ENCODE measurements around the gene ZBTB20.
"Not testable (repeated sequence)": the region's sequence is repeated elsewhere in the genome, so short reads cannot be mapped to it uniquely, and the experiment has no call there.

Gene ZBTB20

DNA sequence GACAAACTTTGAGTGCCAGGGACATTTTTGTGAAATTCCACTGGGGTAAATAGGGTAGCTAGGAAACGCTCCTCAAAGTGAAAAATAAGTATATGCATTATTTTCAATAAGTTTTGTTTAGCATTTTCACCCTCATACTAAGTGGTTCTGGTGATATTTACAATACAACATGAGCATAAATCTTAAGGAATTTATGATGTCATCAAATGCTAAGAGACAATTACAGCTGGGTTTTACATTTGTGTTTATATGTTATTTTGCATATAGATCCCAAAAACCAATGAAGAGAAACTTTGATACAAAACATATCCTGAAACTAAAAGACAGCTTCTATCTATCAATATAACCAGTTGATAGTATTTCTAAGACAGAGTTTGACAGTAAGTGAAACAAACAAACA lies 323.1 kb downstream of the ZBTB20 start:
- in situ Hi-C loops (cut with MboI; ENCODE audit: low pct_unique_long_range_greater_than_20kb, low sequenced_read_pairs, unreplicated experiment), result loop anchor here (10.0 kb wide), 1 partner anchor 341 kb away; no protein-coding TSS in a partner anchor
- TF ChIP-seq, protein P1, sequence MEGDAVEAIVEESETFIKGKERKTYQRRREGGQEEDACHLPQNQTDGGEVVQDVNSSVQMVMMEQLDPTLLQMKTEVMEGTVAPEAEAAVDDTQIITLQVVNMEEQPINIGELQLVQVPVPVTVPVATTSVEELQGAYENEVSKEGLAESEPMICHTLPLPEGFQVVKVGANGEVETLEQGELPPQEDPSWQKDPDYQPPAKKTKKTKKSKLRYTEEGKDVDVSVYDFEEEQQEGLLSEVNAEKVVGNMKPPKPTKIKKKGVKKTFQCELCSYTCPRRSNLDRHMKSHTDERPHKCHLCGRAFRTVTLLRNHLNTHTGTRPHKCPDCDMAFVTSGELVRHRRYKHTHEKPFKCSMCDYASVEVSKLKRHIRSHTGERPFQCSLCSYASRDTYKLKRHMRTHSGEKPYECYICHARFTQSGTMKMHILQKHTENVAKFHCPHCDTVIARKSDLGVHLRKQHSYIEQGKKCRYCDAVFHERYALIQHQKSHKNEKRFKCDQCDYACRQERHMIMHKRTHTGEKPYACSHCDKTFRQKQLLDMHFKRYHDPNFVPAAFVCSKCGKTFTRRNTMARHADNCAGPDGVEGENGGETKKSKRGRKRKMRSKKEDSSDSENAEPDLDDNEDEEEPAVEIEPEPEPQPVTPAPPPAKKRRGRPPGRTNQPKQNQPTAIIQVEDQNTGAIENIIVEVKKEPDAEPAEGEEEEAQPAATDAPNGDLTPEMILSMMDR (IDR thresholded peaks at IDR 0.05; ENCODE audit: extremely low read depth, insufficient read depth, missing control alignments), result no peak
- DNase-seq (ENCODE audit: low spot score), result no peak

- in situ Hi-C loops (cut with MboI; ENCODE audit: low pct_unique_long_range_greater_than_20kb, low sequenced_read_pairs, unreplicated experiment), result loop anchor here (10.0 kb wide), 1 partner anchor 342 kb away; no protein-coding TSS in a partner anchor
- TF ChIP-seq, protein P1 (IDR thresholded peaks at IDR 0.05; ENCODE audit: extremely low read depth, insufficient read depth, missing control alignments), result no peak
- DNase-seq (ENCODE audit: low spot score), result no peak
Observed at GRCh38 chr3:114823061-114823460, 324.0 kb downstream of the ZBTB20 start.

DNA sequence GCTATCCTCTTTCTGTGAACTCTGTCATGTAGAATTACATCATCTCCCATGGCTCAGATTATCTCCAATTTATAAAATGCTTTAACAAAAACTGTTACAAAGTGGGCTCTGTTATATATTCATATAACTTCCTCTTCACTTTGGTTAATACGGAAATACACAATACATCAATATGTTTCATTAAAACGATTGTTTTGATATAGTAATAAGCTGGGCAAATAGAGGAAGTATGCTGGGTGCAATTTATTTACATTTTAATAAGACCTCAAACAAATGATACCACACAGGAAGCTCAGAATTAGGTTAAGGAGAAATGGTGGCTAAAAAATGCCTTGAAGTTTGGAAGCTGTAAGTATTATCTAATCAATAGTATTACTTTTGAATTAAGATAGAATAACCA lies 331.0 kb downstream of the ZBTB20 start:
- DNase-seq (ENCODE audit: low spot score), result no peak
- TF ChIP-seq, protein P1 (IDR thresholded peaks at IDR 0.05; ENCODE audit: extremely low read depth, insufficient read depth, missing control alignments), result no peak
- in situ Hi-C loops (cut with MboI; ENCODE audit: low pct_unique_long_range_greater_than_20kb, low sequenced_read_pairs, unreplicated experiment), result no loop called here

GRCh38 chr3:114812541-114813238 lies 334.4 kb downstream of the ZBTB20 start:
- DNase-seq (ENCODE audit: low spot score); in situ Hi-C loops (cut with MboI; ENCODE audit: low pct_unique_long_range_greater_than_20kb, low sequenced_read_pairs, unreplicated experiment): not testable (repeated sequence)

DNA sequence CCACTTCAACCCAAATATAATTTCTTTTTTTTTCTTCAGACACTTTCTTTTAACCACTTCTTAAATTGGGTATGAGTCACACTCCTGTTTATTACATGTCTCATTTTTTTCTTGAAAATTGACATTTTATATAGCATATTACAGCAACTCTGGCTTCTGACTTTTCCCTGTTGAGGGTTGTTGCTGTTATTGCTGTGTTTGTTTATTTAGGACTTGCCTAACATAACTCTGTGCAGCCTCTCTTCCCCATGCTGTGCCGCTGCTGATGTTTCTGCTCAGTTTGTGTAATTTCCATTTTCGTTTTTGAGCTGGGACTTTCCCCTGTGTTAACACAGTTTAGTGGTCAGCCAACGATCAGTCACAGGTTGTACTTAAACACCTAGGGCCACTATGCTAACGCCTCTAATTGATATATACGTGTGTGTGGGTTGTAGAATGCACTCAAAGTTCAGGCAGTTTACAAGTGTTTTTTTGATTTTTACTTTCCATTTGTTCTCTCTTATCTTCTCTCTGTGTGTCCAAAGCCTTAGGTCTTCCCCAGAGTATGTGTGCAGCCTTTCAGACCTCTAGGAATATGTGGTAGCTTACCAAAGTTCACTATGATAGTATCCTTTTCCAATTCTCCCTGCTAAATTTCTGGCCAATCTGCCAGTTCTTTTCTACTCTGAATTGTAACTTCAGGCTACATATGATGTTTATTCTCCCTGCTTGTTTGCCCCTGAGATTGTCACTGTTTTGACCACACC lies 337.2 kb downstream of the ZBTB20 start:
- in situ Hi-C loops (cut with MboI; ENCODE audit: low pct_unique_long_range_greater_than_20kb, low sequenced_read_pairs, unreplicated experiment), result no loop called here
- TF ChIP-seq, protein P1 (IDR thresholded peaks at IDR 0.05; ENCODE audit: extremely low read depth, insufficient read depth, missing control alignments), result no peak
- peak; percentile 59 for DNase-seq (ENCODE audit: low spot score)

- in situ Hi-C loops (cut with MboI; ENCODE audit: low pct_unique_long_range_greater_than_20kb, low sequenced_read_pairs, unreplicated experiment), result no loop called here
- TF ChIP-seq, protein P1 (IDR thresholded peaks at IDR 0.05; ENCODE audit: extremely low read depth, insufficient read depth, missing control alignments), result no peak
- no peak for DNase-seq (ENCODE audit: low spot score)
Observed at GRCh38 chr3:114804099-114804498, 343.0 kb downstream of the ZBTB20 start.
